8988T (cell line): ENCODE measurements around the gene ZNF345.

Experiments used
- DNase-seq: peaks from one replicate; pipeline ENCODE4 v3.0.0; 2011

ZNF345 gene

DNA sequence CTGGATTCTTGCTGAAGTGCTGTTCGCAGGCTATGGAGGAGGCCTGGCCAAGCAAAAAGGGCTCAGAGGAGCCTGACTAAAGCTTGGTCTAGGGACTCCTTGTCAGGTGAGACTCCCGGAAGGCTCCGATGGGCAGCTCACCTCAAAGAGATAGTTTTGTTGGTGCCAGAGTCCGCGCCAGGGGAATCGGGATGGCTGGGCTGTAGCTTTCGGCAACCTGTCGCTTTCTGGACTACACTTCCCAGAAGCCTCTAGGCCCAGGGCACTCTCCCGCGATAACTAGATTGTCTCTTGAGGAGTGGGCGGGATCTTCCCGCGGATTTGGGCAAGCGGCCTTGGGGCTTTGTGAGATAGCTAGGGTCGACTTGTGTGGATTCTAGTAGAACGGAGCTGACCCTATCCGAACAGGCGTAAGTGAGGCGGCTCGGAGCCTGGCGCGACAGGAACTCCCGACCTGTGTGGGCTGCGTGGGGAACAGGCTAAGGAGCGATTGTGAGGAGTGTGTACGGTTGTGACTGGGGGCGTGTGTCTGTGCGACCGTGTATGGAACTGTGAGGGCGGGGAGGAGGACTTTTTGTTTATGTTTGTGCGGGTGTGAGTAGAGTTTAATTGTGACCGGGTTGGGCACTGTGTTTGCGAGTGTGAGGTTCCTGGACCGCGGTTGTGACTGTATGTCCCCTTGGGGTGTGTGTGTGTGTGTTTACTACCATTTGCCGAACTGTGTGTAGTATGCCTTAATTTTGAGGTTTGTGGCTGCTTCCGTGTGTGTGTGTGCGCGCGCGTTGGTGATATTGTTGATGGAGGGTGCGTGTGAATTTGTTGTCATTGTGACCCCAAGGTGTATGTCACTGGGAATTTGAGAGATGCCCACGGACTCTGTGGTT is at the start of gene ZNF345:
TSS of gene ZNF345 (plus strand) at position 318 of the 884 bp plus-strand sequence. CDS start 25,955 bp downstream, outside the sequence.
- peak; percentile 78 for DNase-seq

DNA sequence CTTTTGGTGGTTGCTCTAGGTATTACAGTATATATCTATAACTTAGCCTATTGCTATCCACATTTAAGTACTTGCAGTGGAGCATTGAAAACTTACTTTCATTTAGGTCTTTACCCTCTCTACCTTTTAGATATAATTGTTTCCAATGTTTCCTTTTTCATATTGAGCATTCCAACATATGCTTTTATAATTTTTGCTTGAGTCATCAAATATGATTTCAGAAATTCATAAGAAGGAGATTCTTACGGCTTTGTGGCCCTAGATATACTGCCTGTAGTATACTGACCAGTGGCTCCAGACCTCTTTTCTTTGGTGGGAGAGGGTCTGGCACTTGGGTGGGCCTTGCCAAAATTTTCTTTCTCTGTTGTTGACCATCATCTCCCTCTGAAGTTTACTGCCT is 45.3 kb upstream of the ZNF345 start:
- DNase-seq = no peak

GRCh38 chr19:36807029-36807428 is 43.6 kb upstream of the ZNF345 start:
- no peak for DNase-seq

DNA sequence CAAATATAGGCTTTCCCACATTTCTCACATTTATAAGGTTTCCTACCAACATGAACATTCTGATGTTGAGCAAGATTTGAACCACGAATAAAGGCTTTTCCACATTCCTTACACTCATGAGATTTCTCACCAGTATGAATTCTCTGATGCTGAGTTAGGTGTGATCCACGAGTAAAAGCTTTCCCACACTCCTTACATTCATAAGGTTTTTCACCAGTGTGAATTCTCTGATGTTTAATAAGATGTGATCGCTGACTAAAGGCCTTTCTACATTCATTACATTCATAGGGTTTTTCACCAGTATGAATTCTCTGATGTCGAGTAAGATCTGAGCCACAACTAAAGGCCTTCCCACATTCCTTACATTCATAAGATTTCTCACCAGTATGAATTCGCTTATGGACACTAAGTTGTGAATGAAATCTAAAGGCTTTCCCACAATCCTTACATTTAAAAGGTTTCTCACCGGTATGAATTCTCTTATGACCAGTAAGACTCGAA is 31.5 kb upstream of the ZNF345 start:
- no peak for DNase-seq

DNA sequence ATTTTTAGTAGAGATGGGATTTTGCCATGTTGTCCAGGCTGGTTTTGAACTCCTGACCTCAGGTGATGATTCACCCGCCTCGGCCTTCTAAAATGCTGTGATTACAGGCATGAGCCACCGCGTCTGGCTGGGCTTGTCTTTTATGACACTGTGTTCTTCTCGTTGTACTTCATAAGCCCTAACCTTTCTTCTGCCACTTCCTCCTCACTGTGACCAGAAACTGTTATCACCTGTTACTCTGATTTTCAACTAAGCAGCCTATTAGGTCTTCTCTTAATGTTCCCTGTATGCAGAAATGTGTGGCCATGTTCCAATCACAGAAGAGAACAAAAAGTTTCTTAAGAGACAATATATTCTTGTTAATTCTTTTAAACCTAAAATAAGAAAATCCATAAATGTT is 28.9 kb upstream of the ZNF345 start:
- DNase-seq = no peak

DNA sequence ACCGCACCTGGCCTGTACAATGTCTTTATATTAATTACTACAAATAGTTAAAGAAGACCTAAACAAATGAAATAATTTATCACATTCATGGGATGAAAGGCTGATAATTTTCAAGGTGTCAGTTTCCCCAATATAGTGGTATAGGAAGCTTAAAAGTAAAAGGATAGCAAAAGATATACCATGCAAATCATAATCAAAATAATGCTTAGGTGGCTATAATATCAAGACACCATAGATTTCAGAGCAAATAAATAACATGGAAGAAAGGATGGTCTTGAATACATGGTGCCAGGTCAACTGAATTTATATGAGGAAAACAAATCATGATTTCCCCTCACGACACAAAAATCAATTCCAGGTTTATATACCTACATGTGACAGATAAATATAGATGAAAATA is 17.2 kb upstream of the ZNF345 start:
- no peak for DNase-seq

- DNase-seq = no peak
Measured at GRCh38 chr19:36837176-36837905, 13.3 kb upstream of the ZNF345 start.

GRCh38 chr19:36837906-36838783 is 12.5 kb upstream of the ZNF345 start, which contains the start of gene ZNF790:
ZNF790 (minus strand) TSS chr19:36838387; CDS start chr19:36825619, 12,768 bp downstream.
- peak; percentile 86 for DNase-seq

GRCh38 chr19:36838784-36839324 is 11.8 kb upstream of the ZNF345 start:
- DNase-seq = no peak

- DNase-seq = no peak
Measured at GRCh38 chr19:36847968-36848367, 2.7 kb upstream of the ZNF345 start.

GRCh38 chr19:36849701-36850558 is 746 bp upstream of the ZNF345 start:
- DNase-seq = peak; percentile 84

- no peak for DNase-seq
Measured at GRCh38 chr19:36851898-36852297, 1.2 kb downstream of the ZNF345 start.

- no peak for DNase-seq
Measured at GRCh38 chr19:36876993-36877938, 26.6 kb downstream of the ZNF345 start.

GRCh38 chr19:36891768-36892357 is 41.2 kb downstream of the ZNF345 start:
- DNase-seq = no peak

DNA sequence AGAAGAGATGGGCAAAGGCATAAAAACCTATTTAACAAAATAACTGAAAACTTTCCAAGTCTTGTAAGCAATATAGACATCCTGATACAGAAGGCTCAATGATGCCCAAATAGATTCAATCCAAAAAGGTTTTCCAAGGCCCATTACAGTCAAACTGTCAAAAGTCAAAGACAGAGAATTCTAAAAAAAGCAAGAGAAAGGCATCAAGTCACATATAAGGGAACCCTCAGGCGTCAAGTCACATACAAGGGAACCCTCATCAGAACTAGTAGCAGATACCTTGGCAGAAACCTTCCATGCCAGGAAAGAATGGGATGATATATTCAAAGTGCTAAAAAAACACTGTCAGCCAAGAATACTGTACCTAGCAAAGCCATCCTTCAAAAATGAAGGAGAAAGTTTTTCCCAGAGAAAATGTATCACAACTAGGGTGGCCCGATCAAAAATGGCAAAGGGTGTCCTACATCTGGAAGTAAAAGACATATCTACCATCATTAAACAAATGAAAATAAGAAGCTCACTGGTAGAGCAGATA is 44.2 kb downstream of the ZNF345 start:
- DNase-seq = no peak

DNA sequence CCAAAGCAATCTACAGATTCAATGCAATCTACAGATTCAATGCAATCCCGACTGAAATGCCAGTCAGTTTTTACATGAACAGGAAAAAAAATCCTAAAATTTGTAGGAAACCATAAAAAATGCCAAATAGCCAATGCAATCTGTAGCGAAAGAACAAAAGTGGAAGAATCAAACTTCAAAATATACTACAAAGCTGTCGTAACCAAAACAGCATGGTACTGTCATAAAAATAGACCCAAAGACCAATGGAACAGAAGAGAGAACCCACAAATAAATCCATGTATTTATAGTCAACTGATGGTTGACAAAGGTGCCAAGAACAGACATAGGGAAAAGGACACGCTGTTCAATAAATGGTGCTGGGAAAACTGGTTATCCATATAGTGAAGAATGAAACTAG is 47.7 kb downstream of the ZNF345 start:
- DNase-seq = no peak

GRCh38 chr19:36915992-36916830 is 65.5 kb downstream of the ZNF345 start, which contains the start of the genes ZNF568 and ZNF829:
ZNF568 (plus strand) TSS chr19:36916332; CDS start chr19:36922771, 6,439 bp downstream.
ZNF829 (minus strand) TSS chr19:36916291; CDS start chr19:36915167, 1,124 bp downstream.
- DNase-seq = peak; percentile 78

DNA sequence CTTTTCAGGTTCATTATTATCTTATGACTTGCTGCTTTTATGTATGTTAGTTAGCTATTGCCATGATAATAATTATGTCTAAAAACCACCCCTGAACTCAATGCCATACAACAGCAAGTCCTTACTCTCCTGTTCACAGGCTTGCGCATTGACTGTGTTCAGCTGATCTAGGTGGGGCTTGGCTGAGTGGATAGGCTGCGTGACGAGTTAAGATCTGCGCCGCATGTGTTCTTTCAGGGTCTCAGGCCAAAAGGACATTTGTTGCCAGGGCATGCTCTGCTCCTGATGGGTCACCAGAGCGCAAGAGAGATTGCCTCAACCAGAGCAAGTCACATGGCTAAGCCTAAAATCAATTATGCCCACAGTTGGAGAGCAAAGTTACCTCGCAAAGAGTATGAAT is 66.3 kb downstream of the ZNF345 start:
- DNase-seq = peak; percentile 22
